ENCODE data around the gene COLQ.

GRCh38 chr3:15477951-15478639 lies 43.4 kb downstream of the COLQ start:
- TF ChIP-seq POLR2A (IDR thresholded peaks at IDR 0.05; ENCODE audit: low read length) (no peak), GATA1 (IDR thresholded peaks at IDR 0.05; ENCODE audit: low read depth, low read length) (no peak)
